GM23338 (cell line): ENCODE measurements around the gene SMIM43. TPM values are rescaled to one million over a fixed set of nuclear protein-coding genes. Genes with fewer than 3 reads are reported as not detected.

ENCODE experiments used
- polyA plus RNA-seq: library from polyadenylated mRNA; unstranded; fragments of >200 nt; fragmentation: Nextera tagmentation; extraction: Ambion mirVana; gene quantifications from 2 replicates; pipeline ENCODE4 v1.2.1, GENCODE V29; 2016
- total RNA-seq: library from RNA; depleted of rRNA; stranded (reverse); fragments of >200 nt; shearing (Covaris generic); gene quantifications from 2 replicates; pipeline ENCODE4 v1.2.3, GENCODE V29; 2014; rRNA removed

Gene SMIM43
- total and polyA plus RNA-seq, 2 experiments from 2014 or later: 0.26 to 0.56 TPM

Other genes with a start within 250 kb of the SMIM43 start
- 120 and 129 TPM in 2 replicates for gene ANXA5, start 68.2 kb downstream of the SMIM43 start, total RNA-seq
- gene ANXA5, start 68.2 kb downstream of the SMIM43 start, polyA plus RNA-seq: 163 and 181 TPM in 2 replicates
- gene EXOSC9, start 36.2 kb upstream of the SMIM43 start, total RNA-seq: 68.8 and 71.9 TPM in 2 replicates
- gene EXOSC9, start 36.2 kb upstream of the SMIM43 start, polyA plus RNA-seq: 95.2 and 105 TPM in 2 replicates
- 160 and 167 TPM in 2 replicates for gene CCNA2, start 58.7 kb upstream of the SMIM43 start, total RNA-seq
- 57.9 and 60.5 TPM in 2 replicates for gene CCNA2, start 58.7 kb upstream of the SMIM43 start, polyA plus RNA-seq
- 14.8 and 15.9 TPM in 2 replicates for gene BBS7, start 105.3 kb upstream of the SMIM43 start, total RNA-seq
- 28.6 and 30.8 TPM in 2 replicates for gene BBS7, start 105.3 kb upstream of the SMIM43 start, polyA plus RNA-seq
- 0.74 and 1.0 TPM in 2 replicates for gene TRPC3, start 186.9 kb upstream of the SMIM43 start, total RNA-seq
- gene TRPC3, start 186.9 kb upstream of the SMIM43 start, polyA plus RNA-seq: 0.24 and 0.44 TPM in 2 replicates